Activated T-cell treated with anti-CD3 and anti-CD28 coated beads for 24 hours (primary cell): Measurements from ENCODE around the gene KRTAP4-1.
"Not testable (repeated sequence)": the region's sequence is repeated elsewhere in the genome, so short reads cannot be mapped to it uniquely, and the experiment has no call there.

Experiments used
- DNase-seq: peaks from one replicate; pipeline ENCODE4 v3.0.0-alpha.2; 2020; ENCODE audit warnings: low read depth

Gene KRTAP4-1

GRCh38 chr17:41184480-41184961 lies at the start of gene KRTAP4-1:
TSS of gene KRTAP4-1 (minus strand) at chr17:41184911. CDS start at chr17:41184854, 57 bp downstream.
- no peak for DNase-seq

GRCh38 chr17:41232399-41233105 lies 47.8 kb upstream of the KRTAP4-1 start, which contains the start of gene KRTAP9-3:
TSS of gene KRTAP9-3 (plus strand) at chr17:41232449. CDS start at chr17:41232502, 53 bp downstream.
- not testable (repeated sequence) for DNase-seq

- DNase-seq: no peak
Observed at GRCh38 chr17:41231731-41232130, 47.0 kb upstream of the KRTAP4-1 start.

GRCh38 chr17:41230094-41230493 lies 45.4 kb upstream of the KRTAP4-1 start:
- no peak for DNase-seq

GRCh38 chr17:41226598-41227095 lies 41.9 kb upstream of the KRTAP4-1 start, which contains the start of gene KRTAP9-2:
TSS of gene KRTAP9-2 (plus strand) at chr17:41226648. CDS start at chr17:41226655, 7 bp downstream.
- DNase-seq: not testable (repeated sequence)

DNA sequence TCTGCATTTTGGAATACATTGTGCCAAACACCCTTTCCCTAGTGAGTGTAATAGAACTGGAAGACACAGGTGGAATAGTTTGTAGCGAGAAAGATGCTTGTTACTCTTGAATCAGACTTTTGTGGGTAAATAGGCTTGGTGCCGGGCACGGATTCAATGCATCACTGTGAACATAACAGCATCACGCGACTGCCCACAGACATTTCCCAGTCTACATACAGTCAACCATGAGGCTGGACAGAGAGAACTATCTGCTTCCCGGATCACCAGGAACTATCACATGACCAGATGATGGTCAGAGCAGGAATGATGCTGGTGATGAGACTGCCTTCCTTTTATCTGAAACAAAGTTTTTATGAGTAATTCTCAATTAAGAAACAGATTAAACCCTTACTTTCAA lies 41.3 kb upstream of the KRTAP4-1 start:
- DNase-seq: no peak

DNA sequence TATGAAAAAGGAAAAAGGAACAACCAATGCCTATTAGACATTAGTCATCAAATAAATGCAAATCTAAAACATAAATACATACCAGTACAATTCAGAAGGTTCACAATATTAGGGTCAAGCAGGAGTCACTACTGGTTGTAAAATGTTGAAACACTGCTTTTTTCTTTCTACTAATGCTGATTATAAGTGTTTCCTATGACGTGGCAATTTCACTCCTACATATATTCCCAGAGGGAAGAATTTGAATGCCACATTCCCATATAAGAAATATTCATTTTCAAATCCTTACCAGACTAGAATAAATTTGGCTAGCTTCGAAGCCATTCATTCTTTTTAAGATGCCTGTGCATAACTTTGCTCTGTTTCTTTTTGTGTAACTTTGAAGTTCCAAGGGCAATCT lies 39.1 kb upstream of the KRTAP4-1 start:
- DNase-seq: no peak

DNA sequence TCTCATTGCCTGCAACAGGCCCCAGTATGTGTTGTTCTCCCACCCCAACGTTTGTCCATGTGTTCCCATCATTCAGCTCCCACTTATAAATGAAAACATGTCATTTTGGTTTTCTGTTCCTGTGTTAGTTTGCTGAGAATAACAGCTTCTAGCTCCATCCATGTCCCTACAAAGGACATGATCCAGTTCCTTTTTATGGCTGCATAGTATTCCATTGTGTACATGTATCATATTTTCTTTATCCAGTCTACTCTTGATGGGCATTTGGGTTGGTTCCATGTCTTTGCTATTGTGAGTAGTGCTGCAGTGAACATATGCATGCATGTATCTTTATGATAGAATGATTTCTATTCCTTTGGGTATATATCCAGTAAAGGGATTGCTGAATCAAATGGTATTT lies 31.0 kb upstream of the KRTAP4-1 start:
- DNase-seq: no peak

- no peak for DNase-seq
Observed at GRCh38 chr17:41212524-41213169, 27.9 kb upstream of the KRTAP4-1 start.

DNA sequence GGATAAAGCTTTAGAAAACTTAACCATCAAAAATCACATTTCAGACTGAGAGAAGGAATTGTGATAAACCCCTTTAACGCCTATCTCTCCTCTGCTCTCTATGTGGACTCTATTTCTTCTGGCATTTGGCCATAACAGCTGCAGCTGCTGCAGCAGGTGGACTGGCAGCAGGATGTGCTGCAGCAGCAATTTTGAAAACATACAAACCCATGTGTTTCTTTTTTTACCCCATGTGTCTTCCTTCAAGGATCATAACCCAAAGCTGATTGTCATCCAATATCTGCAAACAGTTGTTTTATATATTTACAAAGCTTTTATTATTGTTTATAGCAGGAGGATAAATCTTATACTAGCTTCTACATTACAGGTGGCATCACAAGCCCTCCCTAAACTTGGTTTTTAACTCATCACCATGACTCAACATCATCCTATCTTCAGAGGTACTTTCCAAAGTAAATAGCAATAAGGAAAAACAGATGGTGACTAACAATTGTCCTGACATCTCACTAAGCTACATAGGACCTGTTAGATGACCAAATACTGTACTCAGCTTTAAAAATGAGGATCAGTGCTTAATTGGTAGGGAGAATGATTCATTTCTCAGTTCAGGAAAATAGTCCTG lies 27.2 kb upstream of the KRTAP4-1 start:
- DNase-seq: no peak

GRCh38 chr17:41199421-41200078 lies 14.8 kb upstream of the KRTAP4-1 start:
- no peak for DNase-seq

DNA sequence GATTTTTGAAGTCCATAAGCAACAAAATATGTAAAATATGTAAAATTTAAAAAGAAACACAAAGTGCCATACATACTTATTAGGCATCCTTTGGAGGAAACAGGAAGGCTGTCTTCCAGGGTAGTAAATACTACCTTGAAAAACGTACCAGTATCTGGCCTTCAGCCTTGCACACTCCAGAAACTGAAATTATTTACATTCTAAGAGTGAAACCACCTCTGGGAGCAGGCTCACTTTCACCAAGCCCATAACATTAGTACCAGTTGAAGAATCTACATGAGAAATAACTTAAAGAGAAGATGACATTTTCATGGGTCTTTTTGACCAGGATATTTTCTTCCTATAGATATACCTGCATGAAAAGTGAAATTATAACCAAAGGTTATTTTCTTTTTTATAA lies 11.4 kb upstream of the KRTAP4-1 start:
- no peak for DNase-seq

DNA sequence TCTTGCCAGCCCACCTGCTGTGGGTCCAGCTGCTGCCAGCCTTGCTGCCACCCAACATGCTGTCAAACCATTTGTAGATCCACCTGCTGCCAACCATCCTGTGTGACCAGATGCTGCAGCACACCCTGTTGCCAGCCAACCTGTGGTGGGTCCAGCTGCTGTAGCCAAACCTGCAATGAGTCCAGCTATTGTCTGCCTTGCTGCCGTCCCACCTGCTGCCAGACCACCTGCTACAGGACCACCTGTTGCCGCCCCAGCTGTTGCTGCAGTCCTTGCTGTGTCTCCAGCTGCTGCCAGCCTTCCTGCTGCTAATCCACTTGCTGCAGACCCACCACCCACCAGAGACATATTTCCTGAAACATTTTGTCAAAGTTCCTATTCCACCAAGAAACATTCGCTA lies 5.6 kb upstream of the KRTAP4-1 start:
- DNase-seq: no peak

DNA sequence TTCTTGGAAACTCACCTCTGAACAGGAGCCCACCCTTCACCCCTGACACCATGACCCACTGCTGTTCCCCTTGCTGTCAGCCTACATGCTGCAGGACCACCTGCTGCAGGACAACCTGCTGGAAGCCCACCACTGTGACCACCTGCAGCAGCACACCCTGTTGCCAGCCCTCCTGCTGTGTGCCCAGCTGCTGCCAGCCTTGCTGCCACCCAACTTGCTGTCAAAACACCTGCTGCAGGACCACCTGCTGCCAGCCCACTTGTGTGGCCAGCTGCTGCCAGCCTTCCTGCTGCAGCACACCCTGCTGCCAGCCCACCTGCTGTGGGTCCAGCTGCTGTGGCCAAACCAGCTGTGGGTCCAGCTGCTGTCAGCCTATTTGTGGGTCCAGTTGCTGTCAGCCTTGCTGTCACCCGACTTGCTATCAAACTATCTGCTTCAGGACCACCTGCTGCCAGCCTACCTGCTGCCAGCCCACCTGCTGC lies 5.2 kb upstream of the KRTAP4-1 start, which contains the start of gene KRTAP9-1:
Gene KRTAP9-1, plus strand, starts transcription at position 51 of the 482 bp plus-strand sequence. Its CDS starts 0 bp downstream, at position 51.
- not testable (repeated sequence) for DNase-seq

- DNase-seq: no peak
Observed at GRCh38 chr17:41186872-41187271, 2.2 kb upstream of the KRTAP4-1 start.

DNA sequence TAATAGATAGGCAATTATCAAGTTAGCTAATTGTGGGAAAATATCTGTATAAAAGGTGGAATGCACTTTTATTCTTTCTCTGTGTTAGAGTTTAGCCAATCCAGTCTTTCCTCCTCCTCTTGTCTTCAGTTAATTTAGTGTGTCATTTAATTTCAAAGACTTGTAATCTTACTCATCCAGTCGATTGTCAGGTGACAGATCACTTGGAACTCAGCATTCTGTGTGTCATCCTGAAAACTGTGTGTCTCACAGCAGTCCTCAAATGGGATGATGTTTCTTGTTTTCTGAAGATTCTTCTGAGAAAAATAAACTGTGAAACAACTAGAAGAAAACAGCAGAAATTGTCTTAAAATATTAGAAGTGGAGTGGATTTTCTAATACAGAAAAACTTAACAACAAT lies 290 bp upstream of the KRTAP4-1 start:
- DNase-seq: no peak

- DNase-seq: no peak
Observed at GRCh38 chr17:41178843-41179616, 5.7 kb downstream of the KRTAP4-1 start.

DNA sequence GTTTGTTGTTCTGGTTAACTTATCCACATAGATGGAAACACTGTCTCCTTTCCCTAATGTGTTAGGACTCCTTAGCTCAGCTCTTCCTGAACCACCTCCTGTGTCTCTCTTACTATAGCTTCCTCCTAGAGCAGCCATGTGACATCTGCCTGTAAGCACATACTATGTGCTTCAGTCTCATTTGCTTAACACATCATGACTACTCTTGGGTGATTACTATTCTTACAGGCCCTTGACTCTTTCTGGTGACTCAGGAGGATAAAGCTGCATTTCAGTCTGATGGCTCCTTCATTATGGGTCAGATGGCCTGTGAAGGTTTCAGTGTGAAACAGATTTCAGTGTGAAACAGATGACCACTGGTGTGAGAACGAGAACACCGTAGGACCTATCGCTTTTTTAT lies 6.4 kb downstream of the KRTAP4-1 start:
- DNase-seq: no peak

- no peak for DNase-seq
Observed at GRCh38 chr17:41177727-41178271, 6.9 kb downstream of the KRTAP4-1 start, which contains the start of gene KRTAP4-2. TSS of gene KRTAP4-2 (minus strand) at chr17:41178221. CDS start at chr17:41178164, 57 bp downstream.

GRCh38 chr17:41176744-41177387 lies 7.8 kb downstream of the KRTAP4-1 start:
- DNase-seq: no peak
